Mammary epithelial cell (primary cell): Measurements from ENCODE around the gene ZNF529.

Experiments used
- CTCF ChIP-seq, 2 donors: IDR thresholded peaks in 1 of 2; conservative IDR thresholded peaks in 1 of 2; 2 replicates each; pipeline ENCODE4 v1.5.1; 2011 to 2012; ENCODE audit warnings: inconsistent platforms in 2 of 2, low read length in 2 of 2, mild to moderate bottlenecking in 2 of 2, control low read depth in 1 of 2, low read depth in 1 of 2; ENCODE audit not compliant: insufficient read depth in 1 of 2; ENCODE audit errors: extremely low read depth in 1 of 2
- EZH2 ChIP-seq: IDR thresholded peaks from 2 replicates; pipeline ENCODE4 v1.6.1; 2012; ENCODE audit warnings: low read length, inconsistent platforms, borderline replicate concordance

- TF ChIP-seq CTCF (conservative IDR thresholded peaks at IDR 0.05 in 1 of 2, IDR thresholded peaks at IDR 0.05 in 1 of 2; ENCODE audit: extremely low read depth in 1 of 2, insufficient read depth in 1 of 2, low read depth in 1 of 2, low read length in 2 of 2) (no peak), EZH2 (no peak)
These were observed 32.2 kb upstream of the ZNF529 start, which contains the start of gene ZNF382 for GRCh38 chr19:36605101-36605876.
